ENCODE measurements around the gene TEX52. TPM values are rescaled to one million over a fixed set of nuclear protein-coding genes. Genes with fewer than 3 reads are reported as not detected.

The TEX52 gene
- total RNA-seq, 1 experiment from 2014 or later: not detected

- no peak overlapping the region for H2AFZ ChIP-seq
- H3K79me2 ChIP-seq (ENCODE audit: low read depth): no peaks in the 10 kb centered on the region
- H3K36me3 ChIP-seq (ENCODE audit: low read depth): peaks cover 38% of the 10 kb centered on the region
- peaks cover 54% of the 10 kb centered on the region for H3F3A ChIP-seq (ENCODE audit: insufficient read depth, low read depth)
- H3K27me3 ChIP-seq (ENCODE audit: insufficient read depth, low read depth): no peaks in the 10 kb centered on the region
- TF ChIP-seq EZH2 (IDR thresholded peaks at IDR 0.05; ENCODE audit: low read depth) (no peak), CTCF (conservative IDR thresholded peaks at IDR 0.05) (no peak)
- BruUV-seq (replicated peaks): no TSS peak
- H4K20me1 ChIP-seq (ENCODE audit: insufficient read depth): peaks cover 7% of the 10 kb centered on the region
- no peak for DNase-seq
- no peaks in the 10 kb centered on the region for H3K9me3 ChIP-seq (ENCODE audit: insufficient read depth, low read depth)
- intact Hi-C loops (cut with micrococcal nuclease; ENCODE audit: unreplicated experiment): no loop called here
- CTCF ChIA-PET: no interaction called here
- H3K27ac ChIP-seq: no peak overlapping the region
- H3K9me2 ChIP-seq (ENCODE audit: insufficient read depth): no peaks in the 10 kb centered on the region
- H3K4me1 ChIP-seq (replicated peaks; ENCODE audit: insufficient read depth): no peaks in the 10 kb centered on the region
- POLR2A ChIA-PET (ENCODE audit: unreplicated experiment): no interaction called here
- H3K4me3 ChIP-seq: no peak overlapping the region
- H3K4me2 ChIP-seq: no peak overlapping the region
These were observed 51.7 kb downstream of the TEX52 start for GRCh38 chr12:2805143-2805520.

DNA sequence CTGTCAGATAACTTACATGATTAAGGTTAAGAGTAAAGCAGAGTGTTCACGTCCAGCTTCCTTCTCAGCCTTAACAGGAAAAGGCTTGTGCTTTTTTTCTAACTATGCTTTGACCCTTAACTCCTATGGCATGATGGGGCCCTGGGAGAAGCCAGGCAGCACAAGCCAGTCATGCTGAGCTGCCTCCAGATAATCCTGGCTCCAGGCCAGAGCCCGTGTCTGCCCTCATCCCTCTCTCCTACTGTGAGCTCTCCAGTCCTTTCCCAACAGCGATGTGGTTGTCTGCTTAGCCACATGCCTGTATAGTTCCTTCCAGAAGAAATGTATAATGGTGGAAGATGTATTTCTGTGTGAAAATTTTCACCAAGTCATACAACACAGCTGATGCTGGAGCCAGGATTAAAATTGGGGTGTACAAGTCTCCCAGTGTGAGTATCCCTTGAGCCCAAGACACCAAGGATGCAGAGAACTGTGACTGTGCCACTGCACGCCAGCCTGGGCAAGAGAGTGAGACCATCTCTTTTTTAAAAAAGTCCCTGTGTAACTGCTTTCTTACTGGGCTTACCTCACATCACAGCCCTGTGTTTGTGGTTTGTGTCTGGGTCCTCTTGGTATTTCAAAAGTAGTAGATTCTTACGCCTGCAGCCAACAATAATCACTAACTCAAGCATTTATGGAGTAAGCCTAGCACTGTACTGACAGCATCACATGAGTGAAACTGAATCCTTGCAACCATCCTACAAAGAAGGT, 52.3 kb downstream of the TEX52 start:
- no peak overlapping the region for H2AFZ ChIP-seq
- DNase-seq: no peak
- no peak for TF ChIP-seq EZH2 (IDR thresholded peaks at IDR 0.05; ENCODE audit: low read depth)
- no peak for TF ChIP-seq CTCF (conservative IDR thresholded peaks at IDR 0.05)
- intact Hi-C loops (cut with micrococcal nuclease; ENCODE audit: unreplicated experiment): no loop called here
- H3K27me3 ChIP-seq (ENCODE audit: insufficient read depth, low read depth): no peaks in the 10 kb centered on the region
- H3K4me1 ChIP-seq (replicated peaks; ENCODE audit: insufficient read depth): no peaks in the 10 kb centered on the region
- H3K4me2 ChIP-seq: no peak overlapping the region
- H3K4me3 ChIP-seq: no peak overlapping the region
- no peaks in the 10 kb centered on the region for H3K9me3 ChIP-seq (ENCODE audit: insufficient read depth, low read depth)
- H3F3A ChIP-seq (ENCODE audit: insufficient read depth, low read depth): peaks cover 60% of the 10 kb centered on the region
- no TSS peak for BruUV-seq (replicated peaks)
- H3K9me2 ChIP-seq (ENCODE audit: insufficient read depth): no peaks in the 10 kb centered on the region
- H3K79me2 ChIP-seq (ENCODE audit: low read depth): no peaks in the 10 kb centered on the region
- H3K36me3 ChIP-seq (ENCODE audit: low read depth): peaks cover 44% of the 10 kb centered on the region
- POLR2A ChIA-PET (ENCODE audit: unreplicated experiment): no interaction called here
- CTCF ChIA-PET: no interaction called here
- H4K20me1 ChIP-seq (ENCODE audit: insufficient read depth): peaks cover 9% of the 10 kb centered on the region
- no peak overlapping the region for H3K27ac ChIP-seq

- CTCF ChIA-PET: no interaction called here
- peaks cover 51% of the 10 kb centered on the region for H3K36me3 ChIP-seq (ENCODE audit: low read depth)
- no peak overlapping the region for H3K4me2 ChIP-seq
- H3K4me3 ChIP-seq: no peak overlapping the region
- TF ChIP-seq EZH2 (IDR thresholded peaks at IDR 0.05; ENCODE audit: low read depth): no peak
- peaks cover 17% of the 10 kb centered on the region for H4K20me1 ChIP-seq (ENCODE audit: insufficient read depth)
- no peak overlapping the region for H2AFZ ChIP-seq
- BruUV-seq (replicated peaks): no TSS peak
- no peaks in the 10 kb centered on the region for H3K9me2 ChIP-seq (ENCODE audit: insufficient read depth)
- H3K9me3 ChIP-seq (ENCODE audit: insufficient read depth, low read depth): no peaks in the 10 kb centered on the region
- intact Hi-C loops (cut with micrococcal nuclease; ENCODE audit: unreplicated experiment): no loop called here
- H3K27me3 ChIP-seq (ENCODE audit: insufficient read depth, low read depth): no peaks in the 10 kb centered on the region
- peaks cover 67% of the 10 kb centered on the region for H3F3A ChIP-seq (ENCODE audit: insufficient read depth, low read depth)
- POLR2A ChIA-PET (ENCODE audit: unreplicated experiment): no interaction called here
- DNase-seq: no peak
- no peaks in the 10 kb centered on the region for H3K79me2 ChIP-seq (ENCODE audit: low read depth)
- no peak overlapping the region for H3K27ac ChIP-seq
- no peaks in the 10 kb centered on the region for H3K4me1 ChIP-seq (replicated peaks; ENCODE audit: insufficient read depth)
These were observed 53.0 kb downstream of the TEX52 start for GRCh38 chr12:2803635-2804392.
